RPMI8226 (cell line): Measurements from ENCODE around the gene IL15RA.
"Not testable (repeated sequence)": the region's sequence is repeated elsewhere in the genome, so short reads cannot be mapped to it uniquely, and the experiment has no call there.

Experiments used
- DNase-seq: peaks from one replicate; pipeline ENCODE4 v3.0.0-alpha.2; 2015

Gene IL15RA

DNA sequence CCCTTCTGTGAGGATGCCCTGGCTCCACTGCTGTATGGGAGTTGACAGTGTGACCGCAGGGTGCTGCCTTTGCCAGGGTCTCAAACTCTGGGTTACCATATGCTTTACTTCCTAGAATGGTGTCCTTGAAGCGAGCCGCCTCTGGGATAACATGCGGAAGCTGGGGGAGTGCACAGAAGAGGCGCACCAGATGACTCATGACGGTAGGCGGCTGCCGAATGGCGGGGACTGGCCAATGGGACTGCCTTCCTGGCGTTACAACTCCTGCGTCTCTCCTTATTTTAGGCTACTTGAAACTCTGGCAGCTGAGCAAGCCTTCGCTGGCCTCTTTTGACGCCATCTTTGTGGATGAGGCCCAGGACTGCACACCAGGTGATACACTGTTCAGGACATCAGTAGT lies 60.0 kb downstream of the IL15RA start:
- DNase-seq: no peak

DNA sequence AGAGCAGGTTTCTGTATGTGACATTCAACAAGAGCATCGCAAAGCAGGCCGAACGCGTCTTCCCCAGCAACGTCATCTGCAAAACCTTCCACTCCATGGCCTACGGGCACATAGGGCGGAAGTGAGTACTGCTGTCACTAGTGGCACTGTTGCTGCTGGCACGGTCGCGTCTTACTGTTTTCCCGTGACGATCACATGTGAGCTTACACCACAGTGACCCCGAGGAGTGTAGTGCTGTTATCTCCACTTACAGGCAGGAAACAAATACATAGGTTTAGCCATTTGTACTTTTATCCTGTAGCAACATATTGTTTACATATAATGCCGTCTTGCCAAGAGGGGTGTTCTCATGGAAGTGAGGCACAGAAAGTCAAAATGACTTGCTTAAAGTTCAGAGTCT lies 61.9 kb downstream of the IL15RA start:
- no peak for DNase-seq

DNA sequence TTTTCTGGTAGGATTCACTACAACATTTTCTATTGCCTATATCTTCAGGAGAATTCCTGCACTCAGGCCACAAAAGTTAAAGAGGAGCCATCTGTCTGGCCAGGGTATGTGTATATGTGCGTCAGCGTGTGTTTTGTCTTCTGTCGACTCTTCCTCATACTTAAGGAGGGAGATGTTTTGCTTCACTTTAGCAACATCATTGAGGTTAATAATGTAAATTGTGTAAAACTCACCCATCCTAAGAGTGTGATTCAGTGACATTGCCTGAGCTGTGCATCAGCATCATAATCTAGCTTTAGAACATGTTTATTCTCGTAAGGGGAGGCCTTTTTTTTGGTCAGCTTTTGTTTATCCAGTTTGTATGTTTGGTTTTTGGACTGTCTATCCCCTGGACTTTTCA lies 63.6 kb downstream of the IL15RA start:
- no peak for DNase-seq

DNA sequence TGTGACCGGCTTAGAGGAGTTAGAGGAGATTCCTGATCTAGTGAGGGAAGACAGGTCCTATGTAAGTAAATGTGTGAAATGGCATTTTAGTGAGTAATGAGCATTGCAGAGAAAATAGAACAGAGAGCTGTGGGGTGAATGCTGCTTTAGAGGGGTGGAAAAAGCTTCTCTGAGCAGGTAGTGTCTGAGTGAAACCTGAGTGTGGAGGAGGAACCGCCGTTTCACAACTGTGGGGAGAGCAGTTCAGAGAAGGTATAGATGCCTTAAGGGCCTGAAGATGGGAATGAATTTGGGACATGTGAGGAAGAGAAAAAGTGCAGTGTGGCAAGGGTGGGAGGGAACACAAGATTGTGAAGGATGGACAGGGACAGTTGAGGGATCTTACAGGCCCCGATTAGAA lies 65.7 kb downstream of the IL15RA start:
- DNase-seq: no peak

DNA sequence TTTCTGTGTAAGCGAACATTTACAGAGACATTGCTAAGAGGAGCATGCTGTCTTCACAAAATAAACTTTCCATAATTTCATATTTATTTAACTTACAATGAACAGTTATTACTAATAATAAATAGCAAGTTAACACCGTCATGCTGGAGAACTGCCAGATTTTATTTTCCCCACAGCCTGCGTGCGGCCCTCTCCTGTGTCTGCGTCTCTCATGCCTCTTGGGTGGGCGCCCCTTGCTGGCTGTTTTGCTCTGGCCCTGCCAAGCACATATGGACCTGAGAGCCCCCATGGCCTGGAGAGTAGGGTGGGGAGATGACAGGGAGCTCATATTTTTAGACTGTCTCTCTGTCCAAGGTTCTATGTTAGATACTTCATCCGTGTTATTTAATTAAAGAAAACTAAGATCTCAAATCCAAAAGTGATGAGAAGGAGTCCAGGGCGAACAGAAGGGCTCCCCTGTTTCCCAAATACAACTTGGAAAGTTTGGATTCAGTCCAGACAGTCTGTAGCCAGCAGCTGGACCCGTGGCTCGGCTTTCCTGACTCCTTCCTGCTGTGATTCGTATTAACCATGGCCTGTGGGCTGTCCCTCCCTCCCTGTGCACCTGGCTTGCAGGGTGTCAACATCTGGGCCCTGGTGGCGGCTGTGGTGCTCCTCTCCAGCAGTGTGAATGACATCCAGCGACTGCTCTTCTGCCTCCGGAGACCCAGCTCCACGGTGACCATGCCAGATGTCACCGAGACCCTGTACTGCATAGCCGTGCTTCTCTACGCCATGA lies 66.8 kb downstream of the IL15RA start:
- no peak for DNase-seq

DNA sequence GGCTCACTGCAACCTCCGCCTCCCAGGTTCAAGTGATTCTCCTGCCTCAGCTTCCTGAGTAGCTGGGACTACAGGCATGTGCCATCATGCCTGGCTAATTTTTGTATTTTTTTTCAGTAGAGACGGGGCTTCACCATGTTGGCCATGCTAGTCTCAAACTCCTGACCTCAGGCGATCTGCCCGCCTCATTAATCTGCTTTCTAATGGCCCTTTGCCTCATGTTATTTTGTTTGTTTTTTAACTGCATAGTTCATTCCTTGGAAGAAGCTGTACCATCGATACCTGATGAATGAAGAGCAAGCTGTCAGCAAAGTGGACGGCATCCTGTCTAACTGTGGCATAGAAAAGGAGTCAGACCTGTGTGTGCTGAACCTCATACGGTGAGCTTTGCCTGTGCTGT lies 68.7 kb downstream of the IL15RA start:
- not testable (repeated sequence) for DNase-seq

DNA sequence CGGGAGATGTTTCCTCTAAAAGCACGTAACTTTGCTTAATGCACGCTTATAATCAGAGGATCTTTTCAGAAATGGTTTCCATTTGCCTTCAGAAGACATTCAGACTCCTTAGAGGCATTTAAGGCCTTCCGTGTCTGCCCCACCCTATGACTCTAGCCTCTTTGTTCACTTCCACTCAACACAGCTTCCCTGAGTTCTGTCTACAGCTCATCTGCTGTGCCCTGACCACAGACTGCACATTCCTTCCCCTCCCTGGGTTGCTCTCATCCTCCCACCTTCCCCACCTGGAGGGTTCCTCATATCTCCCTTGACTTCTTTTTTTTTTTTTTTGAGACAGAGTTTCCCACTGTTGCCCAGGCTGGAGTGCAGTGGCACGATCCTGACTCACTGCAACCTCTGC lies 70.7 kb downstream of the IL15RA start:
- no peak for DNase-seq

DNA sequence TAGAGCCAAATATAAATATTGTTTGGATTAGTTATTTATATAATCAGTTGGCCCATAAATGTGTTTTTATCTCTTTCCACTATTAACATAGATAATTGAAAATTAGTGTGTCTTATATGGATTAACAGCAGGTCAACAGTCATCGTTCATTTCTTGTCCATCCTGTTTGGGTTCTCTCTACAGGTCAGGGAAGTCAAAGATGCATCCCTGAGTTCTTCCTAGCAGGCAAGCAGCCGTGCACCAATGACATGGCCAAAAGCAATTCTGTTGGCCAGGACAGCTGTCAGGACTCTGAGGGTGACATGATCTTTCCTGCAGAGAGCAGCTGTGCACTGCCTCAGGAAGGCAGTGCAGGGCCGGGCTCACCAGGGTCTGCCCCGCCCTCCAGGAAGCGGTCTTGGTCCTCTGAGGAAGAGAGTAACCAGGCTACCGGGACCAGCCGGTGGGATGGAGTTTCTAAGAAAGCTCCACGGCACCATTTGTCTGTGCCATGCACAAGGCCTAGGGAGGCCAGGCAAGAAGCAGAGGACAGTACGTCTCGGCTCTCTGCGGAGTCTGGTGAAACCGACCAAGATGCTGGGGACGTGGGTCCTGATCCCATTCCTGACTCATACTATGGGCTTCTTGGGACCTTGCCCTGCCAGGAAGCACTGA lies 71.4 kb downstream of the IL15RA start:
- no peak for DNase-seq

DNA sequence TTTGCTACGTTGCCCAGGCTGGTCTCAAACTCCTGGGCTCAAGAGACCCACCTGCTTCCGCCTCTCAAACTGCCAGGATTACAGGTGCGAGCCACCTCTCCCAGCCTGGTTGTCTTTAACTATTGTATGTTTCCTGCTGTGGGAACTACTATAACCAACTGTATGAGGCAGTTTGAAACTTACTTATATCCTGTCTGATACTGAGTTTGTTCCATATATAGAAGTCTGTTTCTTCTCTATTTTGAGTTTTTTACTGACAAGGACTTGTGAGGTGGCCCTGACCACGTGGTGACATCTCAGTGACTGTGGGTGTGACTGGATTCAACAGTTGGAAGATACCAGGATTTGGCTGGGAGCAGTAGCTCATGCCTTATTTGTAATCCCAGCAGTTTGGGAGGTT lies 73.1 kb downstream of the IL15RA start:
- peak; percentile 81 for DNase-seq

DNA sequence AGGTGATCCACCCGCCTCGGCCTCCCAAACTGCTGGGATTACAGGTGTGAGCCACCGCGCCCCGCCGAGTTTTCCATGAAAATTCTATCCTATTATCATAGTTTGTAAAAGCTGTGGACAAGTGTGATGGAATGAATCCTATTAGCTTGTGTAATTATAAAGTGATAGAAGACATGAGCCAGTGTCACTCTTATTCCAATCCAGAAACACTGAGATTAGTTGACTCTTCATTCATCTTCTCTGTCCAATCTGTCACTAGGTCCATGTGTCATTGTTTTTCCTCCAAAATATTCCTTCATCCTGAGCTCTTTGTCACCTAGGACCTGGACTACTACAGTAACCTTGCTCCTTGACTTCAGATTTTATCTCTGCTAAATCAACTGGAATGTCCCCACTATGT lies 73.8 kb downstream of the IL15RA start:
- no peak for DNase-seq

DNA sequence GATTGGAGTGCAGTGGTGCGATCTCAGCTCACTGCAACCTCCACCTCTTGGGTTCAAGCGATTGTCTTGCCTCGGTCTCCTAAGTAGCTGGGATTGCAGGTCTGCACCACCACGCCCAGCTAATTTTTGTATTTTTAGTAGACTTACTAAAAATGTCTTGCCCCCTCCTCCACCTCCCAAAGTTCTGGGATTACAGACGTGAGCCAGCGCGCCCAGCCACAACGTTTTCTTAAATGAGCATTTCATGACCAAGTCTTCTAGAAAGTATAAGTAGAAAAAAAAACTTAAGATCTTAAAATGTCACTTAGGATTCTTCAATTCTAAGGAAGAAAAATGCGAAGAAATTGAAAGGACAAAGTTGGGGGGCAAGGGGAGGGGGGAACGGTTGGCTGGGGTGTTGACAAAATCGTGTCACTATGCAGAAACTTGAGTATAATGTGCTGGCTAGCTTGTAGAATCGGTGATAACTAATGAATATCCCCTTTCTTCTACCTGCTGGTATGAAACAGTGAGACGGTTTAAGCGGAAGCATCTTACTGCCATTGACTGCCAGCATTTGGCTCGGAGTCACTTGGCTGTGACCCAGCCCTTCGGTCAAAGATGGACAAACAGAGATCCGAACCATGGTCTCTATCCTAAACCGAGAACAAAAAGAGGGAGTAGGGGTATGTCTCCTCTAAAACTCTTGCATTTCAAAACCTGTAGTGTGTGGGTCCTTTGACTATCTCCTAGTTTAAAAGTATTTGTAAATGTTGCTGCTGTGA lies 74.7 kb downstream of the IL15RA start:
- no peak for DNase-seq
